Prostate gland (tissue), 2 donors: Measurements from ENCODE around the gene WNT3A.

ENCODE experiments used
- POLR2A ChIP-seq: fragments of 450-650 bp; IDR thresholded peaks from one replicate; pipeline ENCODE4 v1.6.1; 2016; ENCODE audit warnings: antibody characterized with exemption, mild to moderate bottlenecking
- POLR2AphosphoS5 ChIP-seq: sonication (generic); formaldehyde crosslinking; IDR thresholded peaks from one replicate; pipeline ENCODE4 v1.6.1; 2017; ENCODE audit warnings: antibody characterized with exemption
- TF ChIP-seq, protein P1 (sequence below), 4 experiments: fragments of 200-600 bp in 2 of 4; fragments of 450-650 bp in 2 of 4; sonication (generic) in 2 of 4; IDR thresholded peaks; 1 replicate in 3 of 4; 2 replicates in 1 of 4; pipeline ENCODE4 v1.5.1; 2016 to 2019; ENCODE audit warnings: antibody characterized with exemption in 4 of 4, mild to moderate bottlenecking in 2 of 4, moderate library complexity in 2 of 4

DNA sequence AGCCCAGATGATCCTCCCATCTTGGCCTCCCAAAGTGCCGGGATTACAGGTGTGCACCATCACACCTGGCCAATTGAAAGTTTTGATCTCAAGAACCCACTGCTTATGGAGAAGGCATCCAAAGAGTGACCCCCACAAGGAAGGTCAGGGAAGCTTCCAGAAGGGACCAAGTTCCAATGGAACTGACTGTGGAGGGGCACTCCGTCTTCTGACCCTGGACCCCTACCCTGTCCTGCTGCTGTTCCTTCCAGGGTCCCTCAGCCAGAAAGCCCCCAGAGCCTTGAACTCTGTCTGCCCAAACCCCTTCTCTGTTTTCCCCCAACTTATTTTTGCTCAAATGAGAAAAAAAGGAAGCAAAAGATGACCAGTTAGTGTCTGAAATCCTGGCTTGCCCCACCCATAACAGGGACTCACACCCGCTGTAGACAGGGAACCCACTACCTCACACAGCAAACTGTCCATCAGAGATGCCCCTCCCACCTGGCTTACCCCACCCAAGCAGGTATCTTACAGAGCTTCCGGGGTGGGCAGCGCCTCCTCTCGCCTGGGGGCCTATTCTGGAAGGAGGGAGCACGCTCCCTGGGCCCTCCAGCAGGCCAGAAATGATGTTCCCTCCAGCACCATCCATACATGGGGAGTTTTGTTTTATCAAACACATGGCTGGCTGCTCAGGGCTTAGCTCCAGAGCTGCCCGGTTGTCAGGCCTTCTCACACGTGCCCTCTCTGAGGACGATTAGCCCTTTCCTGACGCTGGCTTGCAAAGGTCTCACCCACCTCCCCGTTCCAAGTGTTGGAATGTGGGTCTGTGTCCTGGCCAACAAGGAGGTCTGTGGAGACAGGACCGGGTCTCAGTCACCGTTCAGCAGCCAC lies 3.1 kb upstream of the WNT3A start:
- TF ChIP-seq, protein P1, sequence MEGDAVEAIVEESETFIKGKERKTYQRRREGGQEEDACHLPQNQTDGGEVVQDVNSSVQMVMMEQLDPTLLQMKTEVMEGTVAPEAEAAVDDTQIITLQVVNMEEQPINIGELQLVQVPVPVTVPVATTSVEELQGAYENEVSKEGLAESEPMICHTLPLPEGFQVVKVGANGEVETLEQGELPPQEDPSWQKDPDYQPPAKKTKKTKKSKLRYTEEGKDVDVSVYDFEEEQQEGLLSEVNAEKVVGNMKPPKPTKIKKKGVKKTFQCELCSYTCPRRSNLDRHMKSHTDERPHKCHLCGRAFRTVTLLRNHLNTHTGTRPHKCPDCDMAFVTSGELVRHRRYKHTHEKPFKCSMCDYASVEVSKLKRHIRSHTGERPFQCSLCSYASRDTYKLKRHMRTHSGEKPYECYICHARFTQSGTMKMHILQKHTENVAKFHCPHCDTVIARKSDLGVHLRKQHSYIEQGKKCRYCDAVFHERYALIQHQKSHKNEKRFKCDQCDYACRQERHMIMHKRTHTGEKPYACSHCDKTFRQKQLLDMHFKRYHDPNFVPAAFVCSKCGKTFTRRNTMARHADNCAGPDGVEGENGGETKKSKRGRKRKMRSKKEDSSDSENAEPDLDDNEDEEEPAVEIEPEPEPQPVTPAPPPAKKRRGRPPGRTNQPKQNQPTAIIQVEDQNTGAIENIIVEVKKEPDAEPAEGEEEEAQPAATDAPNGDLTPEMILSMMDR (IDR thresholded peaks at IDR 0.05): no peak
- no peak for TF ChIP-seq POLR2A
- no peak for TF ChIP-seq POLR2AphosphoS5
